ENCODE results near the gene C13orf46.

DNA sequence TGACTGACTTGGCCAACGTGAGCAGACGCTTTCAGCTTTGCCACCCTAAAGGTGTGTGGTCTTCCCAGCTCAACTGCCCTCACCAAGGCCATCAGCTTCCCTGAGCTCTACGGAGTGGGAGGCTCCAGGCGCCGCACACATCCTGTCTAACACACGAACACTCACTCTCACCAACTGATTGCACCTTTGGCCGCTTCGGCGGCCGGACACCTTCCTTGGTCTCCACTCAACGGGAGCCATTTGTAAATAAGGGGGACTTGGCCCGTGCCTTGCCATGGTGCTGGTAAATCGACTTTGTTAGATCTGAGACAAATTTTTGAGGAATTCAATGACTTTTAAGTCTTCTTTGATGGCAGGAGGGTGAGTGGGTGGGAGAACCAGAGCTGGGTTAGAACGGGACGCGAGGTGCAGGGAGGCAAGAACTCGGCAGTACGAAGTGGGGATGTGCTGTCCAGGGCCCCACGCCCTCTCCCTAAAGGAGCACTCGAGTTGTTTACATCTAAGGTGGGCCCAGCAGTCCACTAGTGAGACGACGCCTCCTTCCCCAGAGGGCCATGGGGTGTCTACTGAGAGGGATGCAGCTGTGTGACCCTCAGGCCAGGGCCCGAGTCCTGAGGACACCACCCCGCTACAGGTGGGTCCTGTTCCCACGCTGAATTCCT, 4.4 kb downstream of the C13orf46 start:
- TF ChIP-seq, protein P1, sequence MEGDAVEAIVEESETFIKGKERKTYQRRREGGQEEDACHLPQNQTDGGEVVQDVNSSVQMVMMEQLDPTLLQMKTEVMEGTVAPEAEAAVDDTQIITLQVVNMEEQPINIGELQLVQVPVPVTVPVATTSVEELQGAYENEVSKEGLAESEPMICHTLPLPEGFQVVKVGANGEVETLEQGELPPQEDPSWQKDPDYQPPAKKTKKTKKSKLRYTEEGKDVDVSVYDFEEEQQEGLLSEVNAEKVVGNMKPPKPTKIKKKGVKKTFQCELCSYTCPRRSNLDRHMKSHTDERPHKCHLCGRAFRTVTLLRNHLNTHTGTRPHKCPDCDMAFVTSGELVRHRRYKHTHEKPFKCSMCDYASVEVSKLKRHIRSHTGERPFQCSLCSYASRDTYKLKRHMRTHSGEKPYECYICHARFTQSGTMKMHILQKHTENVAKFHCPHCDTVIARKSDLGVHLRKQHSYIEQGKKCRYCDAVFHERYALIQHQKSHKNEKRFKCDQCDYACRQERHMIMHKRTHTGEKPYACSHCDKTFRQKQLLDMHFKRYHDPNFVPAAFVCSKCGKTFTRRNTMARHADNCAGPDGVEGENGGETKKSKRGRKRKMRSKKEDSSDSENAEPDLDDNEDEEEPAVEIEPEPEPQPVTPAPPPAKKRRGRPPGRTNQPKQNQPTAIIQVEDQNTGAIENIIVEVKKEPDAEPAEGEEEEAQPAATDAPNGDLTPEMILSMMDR (IDR thresholded peaks at IDR 0.05 in 8 of 11, conservative IDR thresholded peaks at IDR 0.05 in 3 of 11) = no peak
- TF ChIP-seq POLR2AphosphoS5 (IDR thresholded peaks at IDR 0.05) = no peak
